ENCODE data around the gene LIN52. TPM values are rescaled to one million over a fixed set of nuclear protein-coding genes. Genes with fewer than 3 reads are reported as not detected.

Gene LIN52
- 13.4 and 14.3 TPM in 2 replicates for total RNA-seq
- long read RNA-seq, transcript LIN52-205 (6 exons, 2,776 nt): major isoform, 69 of 124 reads
- long read RNA-seq, partial matches to known transcripts: 6 of 124 reads
- long read RNA-seq, other reads (novel, unspliced or antisense): 45 of 124 reads

GRCh38 chr14:74084277-74085046, at the start of gene LIN52, which contains the start of gene ALDH6A1:
Gene LIN52, plus strand, starts transcription at chr14:74084956. Its CDS starts 19 bp downstream, at chr14:74084975.
Gene ALDH6A1, minus strand, starts transcription at chr14:74084453. Its CDS starts 59 bp downstream, at chr14:74084394.
- Mint-ChIP-seq H3K27ac (peak within 1 kb of the TSS; percentile 99), H3K4me3 (ENCODE audit: low read depth) (peak within 1 kb of the TSS; percentile 100), H3K36me3 (ENCODE audit: insufficient read depth) (no peaks in the 10 kb centered on the region), H3K9me3 (ENCODE audit: low read depth) (no peaks in the 10 kb centered on the region), H3K27me3 (no peaks in the 10 kb centered on the region), H3K4me1 (ENCODE audit: low read depth) (peaks cover 27% of the 10 kb centered on the region)
- peak; percentile 99 for DNase-seq (ENCODE audit: low spot score, unreplicated experiment)
- no peak for TF ChIP-seq CTCF (IDR thresholded peaks at IDR 0.05; ENCODE audit: unreplicated experiment)

DNA sequence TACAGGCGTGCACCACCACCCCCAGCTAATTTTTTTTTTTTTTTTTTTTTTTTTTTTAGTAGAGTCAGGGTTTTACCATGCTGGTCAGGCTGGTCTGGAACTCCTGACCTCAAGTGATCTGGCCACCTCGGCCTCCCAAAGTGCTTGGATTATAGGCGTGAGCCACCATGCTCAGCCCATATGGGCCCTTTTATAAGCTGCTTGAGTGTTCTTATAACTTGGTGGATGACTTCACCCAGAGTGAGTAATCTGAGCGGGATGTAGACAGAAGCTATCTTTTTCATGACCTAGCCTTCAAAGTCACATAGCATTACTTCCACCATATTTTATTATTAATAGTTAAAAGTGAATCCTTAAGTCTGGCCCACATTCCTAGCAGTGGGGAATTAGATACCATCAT, 49.2 kb upstream of the LIN52 start:
- Mint-ChIP-seq H3K36me3 (ENCODE audit: insufficient read depth) (no peaks in the 10 kb centered on the region), H3K9me3 (ENCODE audit: low read depth) (no peaks in the 10 kb centered on the region), H3K4me1 (ENCODE audit: low read depth) (no peaks in the 10 kb centered on the region), H3K27ac (no peak overlapping the region), H3K27me3 (no peaks in the 10 kb centered on the region), H3K4me3 (ENCODE audit: low read depth) (no peak overlapping the region)
- no peak for TF ChIP-seq CTCF (IDR thresholded peaks at IDR 0.05; ENCODE audit: unreplicated experiment)
- DNase-seq (ENCODE audit: low spot score, unreplicated experiment): no peak

DNA sequence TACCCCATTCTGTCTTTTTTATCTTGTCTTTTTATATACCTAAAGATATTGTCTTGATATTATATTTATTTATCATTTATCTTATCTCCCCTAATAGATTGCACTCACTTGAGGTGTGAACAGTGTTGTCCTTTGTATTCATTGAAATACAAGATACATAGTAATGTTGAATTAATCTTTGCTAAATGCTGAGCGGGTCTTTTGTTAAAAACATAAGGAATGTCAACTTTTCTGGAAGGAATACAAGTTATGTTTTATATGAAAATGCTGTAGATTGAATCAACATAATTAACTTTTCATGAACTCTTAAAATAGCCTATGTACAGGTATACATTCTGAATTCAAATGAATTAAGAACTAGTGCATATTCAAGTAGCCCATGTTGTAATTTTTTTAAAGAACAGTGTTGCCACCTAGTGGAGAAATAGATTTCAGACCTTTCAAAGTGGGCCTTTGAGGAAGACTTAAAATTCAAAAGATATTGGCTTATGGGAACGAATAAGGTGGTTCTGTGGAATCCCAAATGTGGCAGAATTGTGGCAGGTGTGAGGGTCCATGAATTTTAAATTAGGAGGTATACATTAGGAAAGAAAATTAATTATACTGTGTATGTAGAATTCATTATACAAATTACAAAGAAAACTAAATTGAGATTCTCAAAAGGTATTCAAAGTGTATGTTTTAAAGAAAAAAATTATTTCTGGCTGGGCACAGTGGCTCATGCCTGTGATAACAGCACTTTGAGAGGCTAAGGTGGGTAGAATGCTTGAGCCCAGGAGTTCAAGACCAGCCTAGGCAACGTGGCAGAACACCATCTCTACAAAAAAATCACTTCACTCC, 46.5 kb upstream of the LIN52 start:
- TF ChIP-seq CTCF (IDR thresholded peaks at IDR 0.05; ENCODE audit: unreplicated experiment): peak; percentile 76
- no peaks in the 10 kb centered on the region for H3K4me1 Mint-ChIP-seq (ENCODE audit: low read depth)
- H3K27ac Mint-ChIP-seq: no peak overlapping the region
- H3K4me3 Mint-ChIP-seq (ENCODE audit: low read depth): no peak overlapping the region
- DNase-seq (ENCODE audit: low spot score, unreplicated experiment): no peak
- no peaks in the 10 kb centered on the region for H3K9me3 Mint-ChIP-seq (ENCODE audit: low read depth)
- H3K27me3 Mint-ChIP-seq: no peaks in the 10 kb centered on the region
- H3K36me3 Mint-ChIP-seq (ENCODE audit: insufficient read depth): no peaks in the 10 kb centered on the region

- Mint-ChIP-seq H3K4me1 (ENCODE audit: low read depth) (no peaks in the 10 kb centered on the region), H3K36me3 (ENCODE audit: insufficient read depth) (no peaks in the 10 kb centered on the region), H3K9me3 (ENCODE audit: low read depth) (no peaks in the 10 kb centered on the region), H3K27ac (no peak overlapping the region), H3K4me3 (ENCODE audit: low read depth) (no peak overlapping the region), H3K27me3 (no peaks in the 10 kb centered on the region)
- DNase-seq (ENCODE audit: low spot score, unreplicated experiment): no peak
- TF ChIP-seq CTCF (IDR thresholded peaks at IDR 0.05; ENCODE audit: unreplicated experiment): no peak
Measured at GRCh38 chr14:74042296-74042695, 42.5 kb upstream of the LIN52 start.

DNA sequence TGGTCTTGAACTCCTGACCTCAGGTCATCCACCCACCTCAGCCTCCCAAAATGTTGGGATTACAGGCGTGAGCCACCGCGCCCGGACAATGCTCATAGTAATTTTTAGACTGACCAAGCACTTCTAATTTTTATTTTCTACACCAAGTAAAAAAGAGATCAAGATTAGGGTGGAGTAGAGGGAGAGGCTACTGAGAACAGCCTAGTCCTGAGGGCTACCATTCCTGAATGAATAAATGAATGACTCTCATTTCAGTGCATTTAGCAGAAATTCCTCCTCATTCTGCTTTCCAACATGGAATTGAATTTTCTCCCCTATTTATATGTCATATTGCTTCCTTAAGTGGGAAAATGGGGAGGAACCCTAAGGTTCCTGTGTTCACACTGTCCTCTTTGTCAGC, 39.2 kb upstream of the LIN52 start:
- Mint-ChIP-seq H3K27me3 (no peaks in the 10 kb centered on the region), H3K9me3 (ENCODE audit: low read depth) (no peaks in the 10 kb centered on the region), H3K4me1 (ENCODE audit: low read depth) (no peaks in the 10 kb centered on the region), H3K36me3 (ENCODE audit: insufficient read depth) (no peaks in the 10 kb centered on the region), H3K27ac (no peak overlapping the region), H3K4me3 (ENCODE audit: low read depth) (no peak overlapping the region)
- no peak for DNase-seq (ENCODE audit: low spot score, unreplicated experiment)
- no peak for TF ChIP-seq CTCF (IDR thresholded peaks at IDR 0.05; ENCODE audit: unreplicated experiment)
